DOHH2 (cell line): ENCODE results near the gene TCERG1L.
"Not testable (repeated sequence)": the region's sequence is repeated elsewhere in the genome, so short reads cannot be mapped to it uniquely, and the experiment has no call there.

ENCODE experiments used
- H3F3A ChIP-seq: fragments of 200-600 bp; sonication (generic), shearing (Covaris generic); 2 replicates; pipeline ENCODE4 v1.6.0; 2016; ENCODE audit warnings: antibody characterized with exemption, mild to moderate bottlenecking; ENCODE audit not compliant: control insufficient read depth, insufficient read depth
- H3K27ac ChIP-seq: fragments of 200-600 bp; sonication (generic); 2 replicates; pipeline ENCODE4 v1.5.1; 2014; ENCODE audit warnings: low read depth, mild to moderate bottlenecking, low read length, moderate library complexity
- H3K27me3 ChIP-seq: fragments of 200-600 bp; sonication (generic); 2 replicates; pipeline ENCODE4 v1.6.1; 2014; ENCODE audit warnings: mild to moderate bottlenecking, low read length, mixed read lengths; ENCODE audit not compliant: control insufficient read depth
- H3K36me3 ChIP-seq: fragments of 200-600 bp; sonication (generic); 2 replicates; pipeline ENCODE4 v1.6.1; 2014; ENCODE audit warnings: mild to moderate bottlenecking, low read length, moderate library complexity, mixed read lengths; ENCODE audit not compliant: control insufficient read depth
- H3K4me1 ChIP-seq: fragments of 200-600 bp; sonication (generic); 2 replicates; pipeline ENCODE4 v1.6.1; 2014; ENCODE audit warnings: mild to moderate bottlenecking, low read length, mixed read lengths; ENCODE audit not compliant: control insufficient read depth
- H3K4me2 ChIP-seq: fragments of 200-600 bp; sonication (generic); 2 replicates; pipeline ENCODE4 v1.6.0; 2014; ENCODE audit warnings: mild to moderate bottlenecking, low read length, moderate library complexity
- H3K4me3 ChIP-seq: fragments of 200-600 bp; sonication (generic); 2 replicates; pipeline ENCODE4 v1.5.1; 2014; ENCODE audit warnings: mild to moderate bottlenecking, low read length, mixed read lengths
- H3K79me2 ChIP-seq: fragments of 200-600 bp; sonication (generic); 2 replicates; pipeline ENCODE4 v1.6.1; 2014; ENCODE audit warnings: mild to moderate bottlenecking, low read length, mixed read lengths; ENCODE audit not compliant: control insufficient read depth
- H3K9me2 ChIP-seq: fragments of 200-600 bp; sonication (generic); replicated peaks from 2 replicates; pipeline ENCODE4 v1.6.1; 2014; ENCODE audit warnings: mild to moderate bottlenecking, low read length, mixed read lengths; ENCODE audit not compliant: control insufficient read depth
- H3K9me3 ChIP-seq: fragments of 200-600 bp; sonication (generic); 2 replicates; pipeline ENCODE4 v1.6.1; 2014; ENCODE audit warnings: antibody characterized with exemption, low read length, mixed read lengths; ENCODE audit not compliant: control insufficient read depth, insufficient read depth
- H4K20me1 ChIP-seq: fragments of 200-600 bp; sonication (generic); 2 replicates; pipeline ENCODE4 v1.6.0; 2014; ENCODE audit warnings: low read depth, mild to moderate bottlenecking, antibody characterized with exemption, low read length, moderate library complexity; ENCODE audit not compliant: control insufficient read depth, insufficient read depth
- CTCF ChIP-seq: fragments of 200-600 bp; sonication (generic); IDR thresholded peaks from one replicate; pipeline ENCODE4 v1.5.1; 2014; ENCODE audit warnings: antibody characterized with exemption, mild to moderate bottlenecking, low read depth, low read length; ENCODE audit not compliant: poor library complexity, severe bottlenecking
- EZH2phosphoT487 ChIP-seq: fragments of 200-600 bp; sonication (generic); IDR thresholded peaks from 2 replicates; pipeline ENCODE4 v1.6.1; 2017; ENCODE audit warnings: borderline replicate concordance, mild to moderate bottlenecking, antibody characterized with exemption, low read length, moderate library complexity, mixed read lengths

The TCERG1L gene

GRCh38 chr10:131155218-131155875 is 156.2 kb downstream of the TCERG1L start:
- H3K4me2 ChIP-seq = no peak overlapping the region
- no peaks in the 10 kb centered on the region for H3K9me2 ChIP-seq
- H3F3A ChIP-seq = no peaks in the 10 kb centered on the region
- H3K36me3 ChIP-seq = no peaks in the 10 kb centered on the region
- TF ChIP-seq CTCF = no peak
- TF ChIP-seq EZH2phosphoT487 = no peak
- H3K27ac ChIP-seq = no peak overlapping the region
- H3K9me3 ChIP-seq = 0 out of 2 replicates have a peak, but pooled peaks cover 2% of the 10 kb centered on the region
- H4K20me1 ChIP-seq = no peaks in the 10 kb centered on the region
- H3K4me1 ChIP-seq = no peaks in the 10 kb centered on the region
- no peaks in the 10 kb centered on the region for H3K79me2 ChIP-seq
- no peak overlapping the region for H3K4me3 ChIP-seq
- H3K27me3 ChIP-seq = no peaks in the 10 kb centered on the region

GRCh38 chr10:131154306-131155025 is 157.1 kb downstream of the TCERG1L start:
- Histone ChIP-seq H3K4me2 (no peak overlapping the region), H3K27me3 (no peaks in the 10 kb centered on the region), H3K9me2 (no peaks in the 10 kb centered on the region), H3K4me1 (no peaks in the 10 kb centered on the region), H4K20me1 (no peaks in the 10 kb centered on the region), H3K4me3 (no peak overlapping the region), H3K36me3 (no peaks in the 10 kb centered on the region), H3K27ac (no peak overlapping the region), H3F3A (no peaks in the 10 kb centered on the region), H3K79me2 (no peaks in the 10 kb centered on the region), H3K9me3 (0 out of 2 replicates have a peak, but pooled peaks cover 2% of the 10 kb centered on the region)
- no peak for TF ChIP-seq EZH2phosphoT487
- TF ChIP-seq CTCF = no peak

- H3K9me2 ChIP-seq, H3K27ac ChIP-seq, H3F3A ChIP-seq, H3K4me3 ChIP-seq, H3K27me3 ChIP-seq, H3K4me1 ChIP-seq, H3K4me2 ChIP-seq, H3K36me3 ChIP-seq, H3K79me2 ChIP-seq, H3K9me3 ChIP-seq, H4K20me1 ChIP-seq: not testable (repeated sequence)
Measured at GRCh38 chr10:131152456-131152855, 159.1 kb downstream of the TCERG1L start.

- H4K20me1 ChIP-seq = no peaks in the 10 kb centered on the region
- H3K36me3 ChIP-seq = no peaks in the 10 kb centered on the region
- no peaks in the 10 kb centered on the region for H3K9me2 ChIP-seq
- H3K4me2 ChIP-seq = no peak overlapping the region
- H3K4me3 ChIP-seq = no peak overlapping the region
- H3K9me3 ChIP-seq = peaks cover 8% of the 10 kb centered on the region; the same call in 1 of the 2 replicates
- H3K27ac ChIP-seq = no peak overlapping the region
- H3K27me3 ChIP-seq = no peaks in the 10 kb centered on the region
- H3F3A ChIP-seq = no peaks in the 10 kb centered on the region
- TF ChIP-seq CTCF (no peak), EZH2phosphoT487 (no peak)
- H3K79me2 ChIP-seq = no peaks in the 10 kb centered on the region
- H3K4me1 ChIP-seq = no peaks in the 10 kb centered on the region
Measured at GRCh38 chr10:131150126-131150525, 161.4 kb downstream of the TCERG1L start.
